VCaP (cell line): ENCODE measurements around the gene AKAP12.

Source experiments
- H3K27ac ChIP-seq: fragments of 450-650 bp; 2 replicates; pipeline ENCODE4 v1.5.1; 2017
- TF ChIP-seq, protein P1 (sequence below): fragments of 450-650 bp; conservative IDR thresholded peaks from 2 replicates; pipeline ENCODE4 v1.5.1; 2017; ENCODE audit warnings: mild to moderate bottlenecking, moderate library complexity

The AKAP12 gene

DNA sequence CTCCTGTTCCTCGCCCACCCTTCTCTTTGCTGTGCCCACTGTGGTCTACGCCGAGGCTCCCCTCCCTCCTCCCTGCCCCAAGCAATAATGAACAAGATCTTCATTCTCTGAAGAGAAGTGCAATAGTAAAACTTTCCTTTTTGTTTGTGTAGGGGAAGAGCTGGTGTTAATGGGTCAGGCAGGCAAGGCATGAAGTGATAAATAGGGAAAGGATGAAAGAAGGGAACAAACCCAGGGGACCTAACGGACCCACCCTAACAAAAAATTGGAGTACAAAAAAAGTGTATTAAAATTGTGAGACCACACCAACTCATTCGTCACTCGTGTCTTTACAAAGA lies 84.7 kb downstream of the AKAP12 start:
- H3K27ac ChIP-seq, result peak overlapping the region; percentile 42; the same call in 1 of the 2 replicates
- TF ChIP-seq, protein P1, sequence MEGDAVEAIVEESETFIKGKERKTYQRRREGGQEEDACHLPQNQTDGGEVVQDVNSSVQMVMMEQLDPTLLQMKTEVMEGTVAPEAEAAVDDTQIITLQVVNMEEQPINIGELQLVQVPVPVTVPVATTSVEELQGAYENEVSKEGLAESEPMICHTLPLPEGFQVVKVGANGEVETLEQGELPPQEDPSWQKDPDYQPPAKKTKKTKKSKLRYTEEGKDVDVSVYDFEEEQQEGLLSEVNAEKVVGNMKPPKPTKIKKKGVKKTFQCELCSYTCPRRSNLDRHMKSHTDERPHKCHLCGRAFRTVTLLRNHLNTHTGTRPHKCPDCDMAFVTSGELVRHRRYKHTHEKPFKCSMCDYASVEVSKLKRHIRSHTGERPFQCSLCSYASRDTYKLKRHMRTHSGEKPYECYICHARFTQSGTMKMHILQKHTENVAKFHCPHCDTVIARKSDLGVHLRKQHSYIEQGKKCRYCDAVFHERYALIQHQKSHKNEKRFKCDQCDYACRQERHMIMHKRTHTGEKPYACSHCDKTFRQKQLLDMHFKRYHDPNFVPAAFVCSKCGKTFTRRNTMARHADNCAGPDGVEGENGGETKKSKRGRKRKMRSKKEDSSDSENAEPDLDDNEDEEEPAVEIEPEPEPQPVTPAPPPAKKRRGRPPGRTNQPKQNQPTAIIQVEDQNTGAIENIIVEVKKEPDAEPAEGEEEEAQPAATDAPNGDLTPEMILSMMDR, result peak; percentile 55

DNA sequence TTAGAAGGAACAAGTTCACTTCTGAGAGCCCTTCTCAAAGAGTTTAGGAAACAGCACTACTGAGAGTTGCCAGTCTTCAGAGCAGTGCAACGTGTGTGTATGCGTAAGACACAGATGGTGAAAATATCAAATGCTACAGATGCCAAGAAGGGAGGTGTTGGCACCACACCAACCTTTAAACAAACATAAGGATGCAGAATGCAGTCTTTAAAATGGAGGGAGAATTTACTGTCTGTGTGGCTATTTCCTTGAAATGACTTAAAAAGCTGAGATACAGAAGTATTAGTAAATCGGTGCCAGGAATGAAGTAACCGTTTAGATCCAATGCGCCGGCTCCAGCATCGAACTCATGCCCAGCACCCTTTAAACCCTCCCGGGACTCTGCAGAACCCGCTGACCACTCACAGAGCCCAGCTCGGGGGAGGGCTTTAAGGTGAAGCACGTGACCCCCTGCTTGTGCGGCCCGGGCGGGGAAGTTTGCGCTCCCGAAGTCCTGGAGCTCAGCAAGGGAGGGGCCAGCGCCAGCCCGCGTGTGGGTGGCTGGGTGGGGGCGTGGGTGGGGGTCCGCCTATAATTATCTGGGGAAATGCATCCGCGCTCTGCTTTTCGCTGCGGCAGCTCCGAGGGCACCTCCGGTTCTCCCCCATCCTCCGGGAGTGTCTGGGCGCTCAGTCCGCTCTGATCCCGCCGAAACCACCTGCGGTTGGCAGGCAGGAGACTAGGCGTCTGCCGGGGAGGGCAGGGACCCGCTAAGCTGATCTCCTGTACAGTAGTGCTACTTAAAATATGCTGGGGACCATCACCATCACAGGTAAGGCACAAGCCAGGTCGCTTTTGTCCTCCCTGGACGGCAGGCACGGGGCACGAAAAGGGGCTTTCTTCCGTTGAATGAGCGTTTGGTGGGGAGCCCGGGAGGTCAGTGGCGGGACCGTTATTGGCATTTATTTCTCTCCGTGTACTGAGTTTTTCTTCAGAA lies 85.6 kb downstream of the AKAP12 start:
- H3K27ac ChIP-seq, result peak overlapping the region; percentile 42; the same call in 1 of the 2 replicates
- TF ChIP-seq, protein P1, result no peak

DNA sequence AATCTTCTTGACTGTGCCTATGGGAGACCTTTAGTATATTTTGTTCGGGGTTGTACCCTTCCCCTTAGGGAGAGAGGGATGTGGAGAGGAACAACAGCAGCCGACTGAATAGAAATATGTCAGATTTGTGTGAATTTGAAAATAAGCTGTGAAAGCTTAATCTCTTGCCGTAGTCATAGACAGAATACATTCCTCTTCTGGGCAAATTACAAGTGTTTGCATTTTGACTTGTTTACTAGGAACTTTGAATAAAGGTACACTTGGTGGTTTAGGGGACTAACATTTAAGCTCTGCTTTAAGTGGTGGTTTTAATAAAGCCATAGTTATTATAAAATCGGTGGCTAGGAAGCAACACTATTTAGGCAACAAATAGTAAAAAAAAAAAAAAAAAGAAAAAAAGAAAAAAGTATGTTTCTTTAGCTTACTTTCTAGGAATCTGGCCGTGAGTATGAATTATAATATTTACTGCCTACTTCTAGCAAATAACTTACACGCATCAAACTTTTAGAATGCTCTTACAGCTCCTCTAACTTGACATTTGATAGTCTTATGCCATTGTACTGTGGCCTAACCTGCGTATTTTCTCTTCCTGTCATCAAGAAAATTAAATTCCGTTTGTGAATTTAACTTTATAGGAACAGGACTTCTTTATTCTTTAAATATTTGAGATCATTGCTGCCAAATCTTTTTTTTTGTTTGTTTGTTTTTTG lies 86.5 kb downstream of the AKAP12 start:
- peak overlapping the region; percentile 42; the same call in 1 of the 2 replicates for H3K27ac ChIP-seq
- TF ChIP-seq, protein P1, result no peak

DNA sequence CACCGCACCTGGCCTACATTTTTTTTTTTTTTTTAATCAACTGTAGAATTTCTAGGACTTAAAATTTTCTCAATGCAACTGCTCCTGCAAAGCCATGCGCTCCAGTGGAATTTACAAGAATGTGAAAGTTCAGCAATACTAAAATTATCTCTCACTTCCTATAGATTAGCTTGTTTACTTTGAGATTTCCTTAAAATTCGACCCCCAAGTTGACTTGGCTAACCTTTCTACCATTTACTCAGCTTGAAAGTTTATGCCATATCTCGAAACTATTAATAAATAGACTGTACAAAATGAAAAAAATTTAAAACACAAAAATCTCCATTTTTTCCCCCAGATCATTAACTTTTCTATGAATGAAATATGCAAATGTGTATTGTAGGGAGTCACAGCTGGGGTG lies 87.3 kb downstream of the AKAP12 start:
- no peak overlapping the region for H3K27ac ChIP-seq
- TF ChIP-seq, protein P1, result no peak

DNA sequence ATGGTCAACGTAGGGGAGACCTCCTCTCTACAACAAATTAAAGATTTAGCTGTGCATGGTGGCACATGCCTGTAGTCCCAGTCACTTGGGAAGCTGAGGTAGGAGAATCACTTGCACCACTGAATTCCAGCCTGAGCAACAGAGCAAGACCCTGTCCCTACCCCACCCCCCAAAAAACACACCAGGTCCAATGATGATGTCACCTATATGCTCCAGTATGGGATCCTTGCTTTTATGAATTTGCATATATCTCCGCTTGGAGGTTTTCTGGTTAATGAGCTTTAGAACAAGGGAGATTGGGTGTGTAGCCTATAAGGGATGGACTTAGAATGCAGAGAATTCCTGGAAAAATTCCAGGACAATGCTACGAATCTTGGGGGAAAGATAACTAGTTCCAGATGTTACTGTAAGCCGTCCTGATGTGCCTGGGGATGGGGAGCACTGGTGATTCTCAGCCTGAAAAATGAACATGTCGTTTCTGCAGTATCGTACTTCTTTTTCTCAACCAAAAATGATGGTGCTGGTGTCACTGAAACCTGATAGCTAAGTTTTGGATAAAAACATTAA lies 90.4 kb downstream of the AKAP12 start:
- TF ChIP-seq, protein P1, result no peak

DNA sequence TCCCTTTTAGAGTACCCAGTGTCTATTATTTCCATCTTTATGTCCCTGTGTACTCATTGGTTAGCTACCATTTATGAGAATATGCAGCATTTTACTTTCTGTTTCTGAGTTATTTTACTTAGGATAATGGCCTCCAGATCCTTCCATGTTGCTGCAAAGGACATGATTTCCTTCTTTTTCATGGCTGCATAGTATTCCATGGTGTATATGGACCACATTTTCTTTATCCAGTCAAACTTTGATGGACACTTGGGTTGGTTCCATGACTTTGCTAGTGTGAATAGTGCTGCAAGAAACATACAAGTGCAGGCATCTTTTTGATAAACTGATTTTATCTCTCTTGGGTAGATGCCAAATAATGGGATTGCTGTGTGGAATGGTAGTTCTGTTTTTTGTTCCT lies 96.2 kb downstream of the AKAP12 start:
- TF ChIP-seq, protein P1, result no peak
- H3K27ac ChIP-seq, result no peak overlapping the region

More for the DNA sequence above, 90.4 kb downstream of the AKAP12 start:
- no peak overlapping the region for H3K27ac ChIP-seq

DNA sequence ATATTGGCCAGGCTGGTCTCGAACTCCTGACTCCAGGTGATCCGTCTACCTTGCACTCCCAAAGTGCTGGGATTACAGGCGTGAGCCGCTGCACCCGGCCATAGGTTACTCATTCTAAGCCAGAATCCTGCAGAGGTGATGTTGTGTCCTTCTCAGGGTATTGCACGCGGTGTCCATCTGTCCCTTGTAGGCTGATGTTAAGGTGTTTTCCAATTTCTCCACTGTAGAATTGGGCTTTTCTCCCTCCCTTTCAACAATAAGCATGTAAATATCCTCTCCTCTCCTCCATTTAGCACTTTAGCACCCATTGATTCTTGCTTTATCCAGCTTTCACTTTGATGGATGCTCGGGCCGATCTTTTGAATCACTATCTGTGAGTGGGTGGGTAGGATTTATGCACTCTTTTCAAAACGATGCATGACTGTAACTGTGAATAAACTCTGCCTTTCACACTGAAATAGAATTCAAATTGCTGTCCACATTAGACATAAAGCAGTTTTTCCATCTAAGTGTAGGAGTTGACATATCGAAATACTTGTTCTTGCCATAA lies 99.0 kb downstream of the AKAP12 start:
- TF ChIP-seq, protein P1, result no peak
- H3K27ac ChIP-seq, result no peak overlapping the region
